GM11168 (cell line): Measurements from ENCODE around the gene GPR37L1.

Experiments used
- in situ Hi-C: fragments of 300-500 bp; cut with MboI; formaldehyde crosslinking; loops from one replicate; pipeline ENCODE4 v1.12.0; 2022; ENCODE audit warnings: low sequenced_read_pairs; ENCODE audit not compliant: unreplicated experiment

GPR37L1 gene

DNA sequence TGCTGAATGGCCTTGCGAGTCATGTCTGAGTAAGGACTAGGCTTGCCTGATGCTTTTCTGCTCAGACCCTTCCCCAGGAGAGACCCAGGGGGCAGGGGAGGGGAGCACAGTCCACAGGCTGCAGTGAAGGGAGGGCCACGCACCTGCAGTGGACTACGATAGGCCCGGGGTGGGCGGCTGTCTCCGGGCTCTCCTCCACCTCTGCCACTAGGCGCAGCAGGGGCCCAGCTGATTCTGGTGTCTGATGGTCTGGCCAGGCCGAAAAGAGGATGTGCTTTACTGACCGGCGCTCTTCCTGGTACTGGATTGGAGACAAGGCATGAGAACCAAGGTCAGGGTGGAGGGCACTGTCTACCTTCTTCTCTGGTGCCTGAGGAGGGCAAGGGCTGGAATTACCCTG, 29.7 kb downstream of the GPR37L1 start:
- in situ Hi-C loops = no loop called here

DNA sequence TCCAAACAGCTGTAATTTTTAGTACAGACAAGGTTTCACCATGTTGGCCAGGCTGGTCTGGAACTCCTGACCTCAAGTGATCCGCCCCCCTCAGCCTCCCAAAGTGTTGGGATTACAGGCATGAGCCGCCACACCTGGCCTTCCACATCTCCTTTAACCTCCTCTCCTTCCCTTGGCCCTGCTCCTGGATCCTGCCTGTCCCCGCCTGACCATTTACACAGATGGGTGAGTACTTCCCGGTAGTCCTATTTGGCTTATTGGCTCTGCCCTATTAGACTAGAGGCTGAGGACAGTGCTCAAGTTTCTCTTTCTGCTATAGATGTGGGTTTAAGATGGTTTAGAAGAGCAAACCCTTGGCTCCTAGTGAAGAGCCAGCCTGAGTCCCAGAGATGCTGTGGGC, 30.6 kb downstream of the GPR37L1 start:
- in situ Hi-C loops = no loop called here

DNA sequence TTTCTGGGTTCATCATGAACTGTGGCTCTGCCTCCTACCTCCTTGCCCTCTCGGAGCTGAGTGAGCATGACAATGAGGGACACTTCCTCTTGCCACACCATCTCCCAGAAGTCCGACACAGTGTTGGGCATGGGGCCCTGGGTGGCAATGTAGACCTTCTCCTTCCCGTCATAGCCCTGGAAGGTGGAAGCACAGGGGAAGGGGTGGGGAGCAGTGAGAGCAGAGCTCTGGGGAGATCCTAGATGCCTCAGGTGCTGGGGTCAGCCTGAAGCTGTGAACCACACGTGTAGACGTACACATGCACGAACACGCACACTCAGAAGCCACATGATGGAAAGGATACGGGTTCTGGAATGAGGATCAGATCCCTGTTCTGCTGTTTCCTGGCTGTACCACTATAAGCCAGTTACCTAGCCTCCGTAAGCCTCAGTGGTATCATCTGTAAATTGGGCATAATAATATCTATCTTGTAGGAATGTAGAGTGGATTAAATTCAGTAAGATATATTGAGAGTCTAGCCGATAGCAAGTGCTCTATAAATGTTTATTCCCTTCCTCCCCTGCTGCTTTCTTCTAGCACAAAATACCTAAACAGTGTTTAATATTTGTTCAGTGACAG, 31.5 kb downstream of the GPR37L1 start:
- in situ Hi-C loops = no loop called here

DNA sequence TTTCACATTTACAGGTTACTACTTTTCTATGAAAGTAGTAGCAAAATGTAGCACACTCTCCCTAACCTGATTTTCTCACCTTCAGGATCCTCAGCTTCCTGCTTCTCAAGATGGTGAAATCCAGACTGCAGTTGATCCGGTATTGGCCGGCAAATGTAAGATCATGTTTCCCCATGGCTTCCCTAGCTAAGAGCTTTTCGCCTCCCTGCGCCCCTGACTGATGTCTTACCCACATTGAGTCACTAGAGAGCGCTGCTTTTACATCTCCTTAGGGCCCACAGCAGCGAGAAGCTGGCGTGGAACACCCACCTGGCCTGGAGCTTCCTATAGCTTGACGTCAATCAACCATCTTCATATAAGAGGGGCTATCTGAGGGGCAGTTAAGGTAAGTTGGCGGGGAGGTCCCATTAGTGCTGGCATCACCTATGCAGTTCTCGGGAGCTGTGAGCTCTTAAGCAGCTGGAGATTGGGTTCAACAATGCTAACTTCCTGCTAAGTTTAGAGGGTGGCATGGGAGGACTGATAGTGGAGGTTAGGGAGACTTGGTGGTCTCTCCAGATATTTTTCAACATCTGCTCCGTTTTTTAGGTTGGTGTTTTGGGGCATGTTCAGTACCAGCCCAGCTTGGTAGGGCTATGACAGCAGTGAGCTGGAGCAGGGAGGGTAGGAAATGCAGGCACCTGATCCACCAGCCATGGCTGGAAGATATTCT, 32.2 kb downstream of the GPR37L1 start:
- in situ Hi-C loops = no loop called here

DNA sequence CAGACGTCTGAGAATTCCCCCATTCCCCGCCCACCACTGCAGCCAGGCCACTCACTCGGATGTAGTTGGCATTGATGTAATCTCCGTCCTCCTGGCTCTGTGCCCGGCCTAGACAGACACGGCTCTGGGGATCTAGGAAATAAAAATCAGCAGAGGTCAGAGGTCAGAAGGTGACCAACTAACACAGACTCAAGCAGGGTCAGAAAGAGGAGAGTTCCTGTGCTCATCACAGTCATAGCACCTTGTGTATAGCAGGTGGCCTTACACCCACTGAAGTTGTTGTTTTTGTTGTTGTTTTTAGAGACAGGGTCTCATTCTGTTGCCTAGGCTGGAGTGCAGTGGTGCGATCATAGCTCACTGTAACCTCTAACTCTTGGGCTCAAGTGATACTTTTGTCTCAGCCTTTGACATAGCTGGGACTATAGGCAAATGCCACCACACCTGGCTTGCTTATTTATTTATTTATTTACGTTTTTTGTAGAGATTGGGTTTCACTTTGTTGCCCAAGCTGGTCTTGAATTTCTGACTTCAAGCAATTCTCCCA, 32.8 kb downstream of the GPR37L1 start:
- in situ Hi-C loops = no loop called here

DNA sequence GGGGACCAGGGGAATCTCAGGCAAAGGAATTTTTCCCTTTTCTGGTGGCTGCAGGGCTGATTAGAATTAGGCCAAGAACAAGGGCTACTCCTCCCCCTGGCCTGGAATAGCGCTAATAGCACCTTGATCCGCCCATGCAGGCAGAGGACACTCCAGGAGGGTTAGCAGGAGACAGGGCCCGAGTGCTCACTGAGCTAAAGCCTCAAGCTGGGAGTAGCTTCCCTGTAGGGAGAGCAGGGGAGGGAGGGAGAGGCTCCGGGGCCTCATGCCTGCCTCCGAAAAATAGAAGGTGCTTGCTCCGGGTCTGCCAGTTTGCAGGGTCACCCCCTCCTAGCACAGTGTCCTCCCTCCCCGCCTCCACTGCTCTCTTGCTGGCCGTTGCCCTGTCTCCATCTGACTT, 33.9 kb downstream of the GPR37L1 start:
- in situ Hi-C loops = no loop called here

DNA sequence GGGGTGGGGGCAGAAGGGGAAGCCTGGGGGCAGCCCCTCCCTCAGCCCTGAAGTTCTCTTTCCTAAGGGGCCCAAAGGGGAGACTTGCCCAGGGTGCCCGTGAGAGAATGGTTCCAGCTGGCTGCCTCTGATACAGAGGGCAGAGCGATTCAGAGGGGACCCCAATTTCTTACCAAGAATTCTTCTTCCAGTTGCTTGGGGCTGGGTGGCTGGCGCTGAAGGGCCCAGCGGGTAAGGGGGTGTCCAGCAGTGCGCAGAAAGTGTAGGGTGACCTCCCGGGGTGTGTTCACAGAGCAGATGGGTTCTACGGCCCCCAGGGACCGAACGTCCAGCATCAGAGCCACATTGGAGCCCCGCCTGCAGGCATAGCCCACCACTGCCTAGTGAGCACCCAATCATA, 35.2 kb downstream of the GPR37L1 start:
- in situ Hi-C loops = no loop called here

DNA sequence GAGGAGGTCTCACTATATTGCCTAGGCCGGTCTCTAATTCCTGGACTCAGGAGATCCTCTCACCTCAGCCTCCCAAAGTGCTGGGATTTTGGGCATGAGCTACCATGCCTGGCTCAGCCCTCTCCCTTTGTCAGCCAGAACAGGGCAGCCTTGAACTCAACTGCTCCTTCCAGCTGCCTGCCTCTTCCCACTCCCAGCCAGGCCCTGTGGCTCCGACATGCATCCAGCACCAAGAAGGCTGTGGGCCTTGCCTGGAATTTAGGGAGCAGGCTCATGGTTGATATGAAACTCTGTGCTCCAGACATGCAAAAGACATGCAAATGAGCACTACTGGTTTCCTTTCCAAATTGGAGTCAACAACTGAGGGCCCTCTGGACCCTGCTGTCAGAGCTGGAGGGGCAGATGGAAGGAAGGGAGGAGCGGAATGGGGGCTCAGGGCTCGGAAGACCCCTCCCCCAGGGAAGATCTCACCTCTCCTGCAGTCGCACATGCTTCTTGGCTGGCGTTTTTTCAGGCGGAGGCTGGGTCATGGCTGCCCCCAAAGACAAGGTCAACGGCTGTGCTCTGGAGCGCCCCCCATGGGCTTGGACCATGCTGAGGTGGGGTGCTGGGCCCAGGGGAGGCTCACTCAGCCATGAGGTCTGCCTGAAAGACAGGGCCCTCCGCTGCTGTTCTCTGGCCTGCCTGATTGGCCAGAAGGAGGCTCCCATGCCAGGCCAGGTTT, 36.3 kb downstream of the GPR37L1 start:
- in situ Hi-C loops = no loop called here

DNA sequence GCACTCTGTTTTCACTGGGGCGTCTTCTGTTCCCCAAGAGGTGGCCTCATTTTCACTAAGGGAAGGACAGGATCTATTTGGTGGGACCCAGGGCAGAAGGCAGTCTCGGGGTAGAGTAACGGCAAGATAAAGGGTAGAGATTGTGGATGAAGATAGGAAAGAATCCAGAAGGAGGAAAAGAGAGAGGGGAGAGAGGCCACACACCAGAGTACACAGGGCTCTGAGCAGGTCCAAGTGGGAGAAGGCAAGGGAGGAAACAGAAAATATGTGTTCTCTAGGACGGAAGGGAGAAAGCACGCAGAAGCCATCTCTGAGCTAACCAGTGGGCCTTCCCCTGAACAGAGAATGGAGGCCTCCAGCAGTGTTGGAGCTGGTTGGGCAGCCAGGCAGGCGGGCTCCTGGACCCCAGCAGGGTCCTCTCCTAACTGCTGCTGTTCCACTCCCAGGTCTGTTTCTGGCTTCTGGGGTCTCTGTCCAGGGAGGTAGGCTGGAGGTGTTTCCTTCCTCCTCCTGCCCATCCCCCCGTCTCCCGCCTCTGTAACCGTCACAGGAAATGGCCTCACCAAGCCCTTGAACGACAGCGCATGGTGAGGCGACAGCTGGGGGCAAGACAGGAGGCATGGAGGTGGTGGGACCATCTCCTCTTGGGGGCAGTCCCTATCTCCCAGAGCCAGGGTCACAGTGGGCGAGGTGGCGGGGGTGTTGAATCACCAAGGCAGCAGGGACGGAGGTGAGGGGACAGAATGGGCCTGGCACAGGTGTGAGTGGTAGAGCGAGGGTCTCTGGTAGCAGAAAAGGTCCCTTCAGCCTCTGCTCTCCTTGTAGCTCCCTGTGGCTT, 37.0 kb downstream of the GPR37L1 start:
- in situ Hi-C loops = no loop called here

DNA sequence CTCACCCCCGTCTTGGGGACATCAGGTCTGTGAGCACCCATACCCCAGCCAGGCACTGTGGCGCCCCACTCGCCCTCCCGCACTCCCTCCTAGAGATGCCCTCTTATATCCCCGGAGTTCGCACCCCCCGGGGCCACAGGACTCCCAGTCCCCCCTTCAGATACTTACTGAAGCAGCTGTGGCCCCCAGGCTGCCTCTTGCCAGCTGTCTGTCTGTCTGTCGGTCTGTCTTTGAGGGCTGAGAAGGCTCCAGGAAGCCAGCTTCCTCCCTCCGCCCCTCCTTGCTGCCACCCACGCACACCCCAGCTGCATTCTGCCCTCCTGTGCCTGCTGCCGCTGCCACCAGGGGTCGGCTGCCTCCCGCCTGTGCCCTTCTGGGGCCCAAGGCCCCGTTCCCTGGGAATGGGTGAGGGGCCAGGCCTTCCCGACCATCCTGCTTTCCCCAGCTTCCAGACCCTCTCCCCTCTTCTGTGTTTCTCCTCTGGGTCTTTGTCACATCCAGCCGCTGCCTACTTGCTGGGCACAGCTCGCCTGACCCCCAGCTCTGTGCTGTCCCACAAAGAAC, 37.7 kb downstream of the GPR37L1 start, which contains the start of gene PTPN7:
Gene PTPN7, minus strand, starts transcription at position 226 of the 564 bp plus-strand sequence. CDS start 1,200 bp downstream, outside the sequence.
- in situ Hi-C loops = no loop called here

DNA sequence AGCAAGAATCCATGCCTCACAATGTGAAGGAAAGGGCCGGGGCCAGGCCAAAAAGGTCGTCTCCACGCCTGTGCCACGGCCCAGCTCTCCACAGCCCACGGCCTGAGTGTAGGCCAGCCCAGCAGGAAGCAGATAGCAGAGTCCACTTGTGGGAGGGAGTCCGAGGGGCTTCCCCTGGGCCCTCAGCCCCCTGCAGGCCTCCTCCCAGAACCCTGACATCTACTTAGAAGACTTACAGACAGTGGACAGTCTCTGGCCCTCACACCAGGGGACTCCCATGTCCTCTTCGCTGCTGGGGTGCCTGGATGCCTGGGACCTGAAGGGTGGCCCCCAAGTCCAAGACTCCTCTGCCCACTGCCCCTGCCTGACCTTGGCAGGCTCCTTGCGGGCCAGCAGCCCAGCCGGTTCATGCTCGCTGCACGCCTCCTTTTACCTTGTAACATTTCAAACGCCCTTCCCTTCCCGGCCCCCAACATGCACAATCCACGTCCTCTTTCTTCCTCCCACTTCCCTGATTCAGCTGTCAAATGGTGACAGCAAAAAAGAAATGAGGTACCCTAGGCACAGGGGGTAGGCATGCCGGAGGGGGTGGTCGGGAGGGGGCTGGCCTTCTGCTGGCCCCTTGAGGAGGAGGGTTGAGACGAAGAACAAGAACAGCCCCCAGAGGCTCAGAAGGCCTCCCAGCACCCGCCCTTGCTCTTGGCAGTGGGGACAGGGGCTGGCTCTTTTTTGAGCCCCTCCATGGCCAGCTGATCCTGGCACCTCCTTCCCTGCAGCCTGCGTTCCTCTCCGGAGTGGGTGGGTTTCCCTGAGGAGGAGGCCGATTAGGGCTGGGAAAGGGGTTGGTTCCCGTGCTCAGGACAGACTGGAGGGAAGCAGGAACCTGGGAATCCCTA, 38.7 kb downstream of the GPR37L1 start:
- in situ Hi-C loops = no loop called here

DNA sequence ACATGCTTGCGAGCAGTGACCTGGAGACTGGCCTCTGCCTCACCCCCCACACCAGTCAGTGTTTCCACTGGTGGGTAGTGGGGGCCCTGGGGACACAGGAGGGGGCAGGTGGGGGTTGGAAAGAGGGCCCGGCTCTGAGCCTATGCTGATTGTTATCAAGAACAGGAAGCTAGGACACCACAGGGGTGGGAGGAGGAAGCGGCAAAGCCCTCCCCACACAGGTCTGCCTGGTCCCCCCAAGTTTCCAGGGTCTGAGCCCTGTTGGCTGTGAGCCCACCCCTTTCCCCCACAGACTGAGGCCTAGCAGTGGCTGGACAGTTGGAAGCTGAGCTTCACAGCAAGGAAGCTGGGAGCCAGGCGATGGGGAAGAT, 39.3 kb downstream of the GPR37L1 start:
- in situ Hi-C loops = no loop called here

DNA sequence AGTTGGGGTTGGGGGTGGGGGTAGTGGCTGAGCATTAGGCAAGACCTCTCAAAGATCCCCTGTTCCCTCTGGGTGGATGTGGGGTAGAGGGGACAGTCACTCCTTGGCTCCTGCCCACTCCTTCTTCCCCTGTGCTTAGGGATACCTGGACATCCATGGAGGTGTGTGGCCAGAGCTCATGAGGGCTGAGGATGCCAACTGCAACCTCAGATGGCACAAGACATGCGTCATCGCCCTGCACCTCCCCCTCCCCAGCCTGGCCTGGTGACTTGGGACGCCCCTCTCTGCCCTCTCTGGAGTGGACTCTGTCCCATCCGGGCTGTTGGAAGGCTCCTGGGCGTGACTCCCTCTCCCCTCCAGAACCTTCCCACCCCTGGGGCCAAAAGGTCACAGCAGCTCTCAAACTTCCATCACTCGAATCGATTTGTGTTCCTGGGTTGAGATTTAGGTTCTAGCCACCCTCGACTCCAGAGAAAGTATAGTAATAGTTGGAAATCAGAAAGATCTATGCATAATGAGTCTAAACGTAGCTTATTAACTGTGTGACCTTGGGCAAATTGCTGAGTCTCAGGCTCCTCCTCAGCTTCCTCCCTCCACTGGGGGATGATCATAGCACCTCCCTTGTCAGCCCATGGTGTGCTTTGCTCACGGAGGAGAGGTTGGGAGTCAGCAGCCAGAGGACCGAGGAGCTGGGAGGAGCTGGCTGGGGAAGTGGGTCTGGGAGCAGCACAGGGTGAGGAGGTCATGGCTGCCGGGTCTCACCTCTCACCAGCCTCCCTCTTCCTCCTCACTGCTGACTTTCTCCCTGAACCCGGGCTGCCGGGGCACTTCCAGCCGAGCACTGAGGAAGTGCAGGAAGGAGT, 39.9 kb downstream of the GPR37L1 start:
- in situ Hi-C loops = no loop called here

DNA sequence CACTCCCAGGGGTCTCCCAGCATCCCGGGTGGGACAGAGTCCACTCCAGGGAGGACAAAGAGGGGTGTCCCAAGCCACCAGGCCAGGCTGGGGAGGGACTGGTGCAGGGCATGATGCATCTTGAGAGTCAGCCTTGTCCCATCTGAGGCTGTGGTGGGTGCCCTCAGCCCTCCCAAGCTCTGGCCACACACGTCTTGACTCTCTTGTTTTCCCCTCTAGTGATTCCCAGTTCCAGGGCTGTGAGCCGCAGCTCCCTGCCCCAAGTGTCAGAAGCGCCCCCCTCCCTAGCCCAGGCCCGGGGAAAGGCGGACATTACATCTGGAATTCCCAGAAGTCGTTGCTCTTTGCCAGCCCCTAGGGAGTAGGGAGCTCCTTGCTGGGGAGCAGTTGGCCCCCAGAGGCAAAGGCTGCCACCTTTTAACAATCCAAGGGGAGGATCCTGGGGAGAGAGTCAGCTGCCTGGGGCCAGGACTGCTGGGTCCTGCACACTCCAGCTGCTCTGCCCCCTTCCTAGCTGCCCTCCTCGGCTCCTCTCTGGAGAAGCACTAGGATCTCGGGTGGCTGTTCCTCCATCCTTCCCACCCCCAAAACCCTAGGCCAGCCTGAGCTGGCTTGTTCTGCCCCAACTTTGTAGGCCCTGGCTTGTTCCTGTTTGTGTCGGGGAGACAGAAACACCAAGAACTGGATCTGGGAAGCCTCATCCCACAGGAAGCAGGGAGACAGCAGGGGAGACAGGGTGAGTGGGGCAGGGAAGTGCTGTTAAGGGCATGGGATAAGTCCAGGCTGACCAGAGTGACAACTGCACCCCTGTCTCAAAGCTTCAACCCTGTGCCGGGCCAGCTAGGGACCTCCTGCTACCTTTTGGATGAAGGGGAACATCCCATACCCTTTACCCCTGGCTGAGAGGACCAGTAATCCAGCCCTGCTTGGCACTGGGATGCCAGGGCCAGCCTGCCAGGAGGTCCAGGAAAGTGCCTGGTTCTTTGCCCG, 40.9 kb downstream of the GPR37L1 start:
- in situ Hi-C loops = no loop called here

DNA sequence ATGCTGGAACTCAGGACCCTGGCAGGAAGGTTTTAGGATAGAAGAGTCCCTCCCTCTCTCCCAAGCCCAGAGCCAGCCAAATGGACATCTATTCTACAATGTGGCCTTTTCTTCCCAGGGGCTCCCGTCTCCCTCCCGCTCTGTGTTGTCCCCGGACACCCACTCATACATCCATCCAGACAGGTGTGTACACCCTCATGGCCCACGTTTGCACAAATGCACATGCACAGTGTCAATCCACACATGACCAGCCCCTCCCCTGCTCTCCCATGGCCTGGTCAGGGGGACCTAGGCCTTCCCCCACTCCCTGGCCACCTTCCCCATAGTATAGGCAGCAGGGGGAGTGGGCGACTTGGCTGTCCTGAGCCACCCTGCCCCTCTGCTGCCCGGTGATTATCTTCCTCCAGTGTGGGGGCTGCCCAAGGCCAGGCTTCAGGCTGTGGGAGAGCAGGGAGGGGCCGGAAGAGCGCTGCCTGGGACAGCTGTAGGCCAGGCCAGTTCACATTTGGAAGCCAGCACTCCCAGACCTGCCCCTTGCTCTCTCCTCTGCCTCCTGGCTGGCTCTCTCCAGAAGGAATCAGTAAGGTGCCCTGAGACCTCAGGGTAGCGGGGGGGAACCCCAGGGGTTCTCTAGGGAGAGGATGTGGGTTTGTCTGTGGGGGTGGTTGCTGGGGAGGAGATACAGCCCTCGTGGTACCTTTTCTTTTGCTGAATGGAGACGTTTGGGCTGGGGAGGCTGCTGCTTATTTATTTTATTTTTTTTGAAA, 41.7 kb downstream of the GPR37L1 start:
- in situ Hi-C loops = no loop called here

DNA sequence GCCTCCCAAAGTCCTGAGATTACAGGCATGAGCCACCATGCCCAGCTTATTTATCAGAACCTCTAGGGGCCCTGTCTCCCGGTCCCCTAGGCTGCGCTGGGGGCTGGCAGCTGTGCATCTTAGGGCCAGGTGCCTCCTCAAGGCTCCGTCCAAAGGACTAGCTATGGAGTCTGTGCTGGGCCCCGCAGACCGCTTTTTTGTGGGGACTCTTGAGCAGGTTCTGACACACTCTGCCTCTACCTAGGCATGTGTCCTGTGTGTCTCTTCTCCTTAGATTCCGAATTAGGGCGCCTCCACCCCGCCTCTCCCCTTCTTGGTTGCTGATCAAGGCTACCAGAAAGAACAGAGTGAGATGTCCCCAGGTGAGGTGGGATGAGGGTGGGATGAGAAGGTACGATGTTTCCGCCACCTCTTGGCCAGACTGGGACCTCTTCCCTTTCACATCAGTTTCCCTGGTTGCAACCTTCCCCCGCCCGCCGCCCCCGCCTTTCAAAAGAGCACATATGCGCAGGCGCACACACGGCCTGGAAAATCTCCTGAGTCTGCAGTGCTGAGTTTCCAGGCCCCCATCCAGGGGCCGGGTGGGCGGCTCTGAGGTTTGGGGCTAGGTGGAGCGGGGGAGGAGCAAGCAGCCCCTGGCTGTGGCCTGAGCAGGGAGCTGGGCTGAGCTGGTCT, 42.7 kb downstream of the GPR37L1 start:
- in situ Hi-C loops = no loop called here
